Ishikawa (cell line): Measurements from ENCODE around the gene WDR70.

Source experiments
- CREB1 ChIP-seq: IDR thresholded peaks from 2 replicates; pipeline ENCODE4 v1.6.1; 2012; ENCODE audit warnings: low read depth
- FOXM1 ChIP-seq: IDR thresholded peaks from 2 replicates; pipeline ENCODE4 v1.6.1; 2012; ENCODE audit warnings: low read depth, borderline replicate concordance
- NFIC ChIP-seq: IDR thresholded peaks from 2 replicates; pipeline ENCODE4 v1.6.1; 2012
- RAD21 ChIP-seq: IDR thresholded peaks from 2 replicates; pipeline ENCODE4 v1.6.1; 2012; ENCODE audit warnings: low read depth
- TAF1 ChIP-seq: IDR thresholded peaks from 2 replicates; pipeline ENCODE4 v1.6.1; 2012; ENCODE audit warnings: low read depth, mild to moderate bottlenecking
- YY1 ChIP-seq: IDR thresholded peaks from 2 replicates; pipeline ENCODE4 v1.6.1; 2012; ENCODE audit warnings: low read depth
- TF ChIP-seq, protein P1 (sequence below): IDR thresholded peaks from 2 replicates; pipeline ENCODE4 v1.6.1; 2012
- TF ChIP-seq, protein P2 (sequence below): IDR thresholded peaks from 2 replicates; pipeline ENCODE4 v1.6.1; 2012; ENCODE audit warnings: low read depth, mild to moderate bottlenecking

DNA sequence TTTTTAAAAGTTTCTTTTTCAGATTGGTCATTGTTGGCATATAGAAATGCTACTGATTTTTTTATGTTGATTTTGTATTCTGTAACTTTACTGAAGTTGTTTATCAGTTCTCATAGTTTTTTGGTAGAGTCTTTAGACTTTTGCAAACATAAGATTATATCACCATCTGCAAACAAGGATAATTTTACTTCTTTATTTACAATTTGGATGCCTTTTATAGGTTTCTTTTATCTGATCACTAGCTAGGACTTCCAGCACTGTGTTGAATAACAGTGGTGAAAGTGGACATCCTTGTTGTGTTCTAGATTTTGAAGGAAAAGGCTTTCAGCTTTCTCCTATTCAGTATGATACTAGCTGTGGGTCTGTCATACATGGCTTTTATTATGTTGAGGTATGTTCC is 170.3 kb downstream of the WDR70 start:
- TF ChIP-seq NFIC (no peak), RAD21 (no peak), YY1 (no peak), TAF1 (no peak), CREB1 (no peak), FOXM1 (no peak)
- TF ChIP-seq, protein P1, sequence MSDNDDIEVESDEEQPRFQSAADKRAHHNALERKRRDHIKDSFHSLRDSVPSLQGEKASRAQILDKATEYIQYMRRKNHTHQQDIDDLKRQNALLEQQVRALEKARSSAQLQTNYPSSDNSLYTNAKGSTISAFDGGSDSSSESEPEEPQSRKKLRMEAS: no peak
- TF ChIP-seq, protein P2, sequence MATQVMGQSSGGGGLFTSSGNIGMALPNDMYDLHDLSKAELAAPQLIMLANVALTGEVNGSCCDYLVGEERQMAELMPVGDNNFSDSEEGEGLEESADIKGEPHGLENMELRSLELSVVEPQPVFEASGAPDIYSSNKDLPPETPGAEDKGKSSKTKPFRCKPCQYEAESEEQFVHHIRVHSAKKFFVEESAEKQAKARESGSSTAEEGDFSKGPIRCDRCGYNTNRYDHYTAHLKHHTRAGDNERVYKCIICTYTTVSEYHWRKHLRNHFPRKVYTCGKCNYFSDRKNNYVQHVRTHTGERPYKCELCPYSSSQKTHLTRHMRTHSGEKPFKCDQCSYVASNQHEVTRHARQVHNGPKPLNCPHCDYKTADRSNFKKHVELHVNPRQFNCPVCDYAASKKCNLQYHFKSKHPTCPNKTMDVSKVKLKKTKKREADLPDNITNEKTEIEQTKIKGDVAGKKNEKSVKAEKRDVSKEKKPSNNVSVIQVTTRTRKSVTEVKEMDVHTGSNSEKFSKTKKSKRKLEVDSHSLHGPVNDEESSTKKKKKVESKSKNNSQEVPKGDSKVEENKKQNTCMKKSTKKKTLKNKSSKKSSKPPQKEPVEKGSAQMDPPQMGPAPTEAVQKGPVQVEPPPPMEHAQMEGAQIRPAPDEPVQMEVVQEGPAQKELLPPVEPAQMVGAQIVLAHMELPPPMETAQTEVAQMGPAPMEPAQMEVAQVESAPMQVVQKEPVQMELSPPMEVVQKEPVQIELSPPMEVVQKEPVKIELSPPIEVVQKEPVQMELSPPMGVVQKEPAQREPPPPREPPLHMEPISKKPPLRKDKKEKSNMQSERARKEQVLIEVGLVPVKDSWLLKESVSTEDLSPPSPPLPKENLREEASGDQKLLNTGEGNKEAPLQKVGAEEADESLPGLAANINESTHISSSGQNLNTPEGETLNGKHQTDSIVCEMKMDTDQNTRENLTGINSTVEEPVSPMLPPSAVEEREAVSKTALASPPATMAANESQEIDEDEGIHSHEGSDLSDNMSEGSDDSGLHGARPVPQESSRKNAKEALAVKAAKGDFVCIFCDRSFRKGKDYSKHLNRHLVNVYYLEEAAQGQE: no peak
